Measurements from ENCODE around the gene STAT3. TPM values are rescaled to one million over a fixed set of nuclear protein-coding genes. Genes with fewer than 3 reads are reported as not detected.

Gene STAT3
- total RNA-seq, 4 donors from 2014 or later, result 88.4 to 203 (median 130) TPM

GRCh38 chr17:42338427-42338985 is 49.7 kb downstream of the STAT3 start:
- H3K4me3 ChIP-seq, result no peak overlapping the region
- H3K27me3 ChIP-seq, result no peaks in the 10 kb centered on the region
- intact Hi-C loops (cut with DNase I; ENCODE audit: low total_unique reads) (no loop called here), in situ Hi-C loops (cut with MboI; ENCODE audit: low sequenced_read_pairs in 4 of 4) (loop anchor here in 1 of 4 donors (25.0 kb wide), 1 partner anchor 149 kb away; no protein-coding TSS in a partner anchor)
- H3K36me3 ChIP-seq, result peaks cover 7 to 89% of the 10 kb centered on the region in 2 donors
- H3K27ac ChIP-seq, result peak overlapping the region in 1 of 4 donors; percentile 35
- TF ChIP-seq POLR2A (IDR thresholded peaks at IDR 0.05), result no peak
- no peak for TF ChIP-seq CTCF (IDR thresholded peaks at IDR 0.05 in 4 of 5, conservative IDR thresholded peaks at IDR 0.05 in 1 of 5)
- no peaks in the 10 kb centered on the region for H3K9me3 ChIP-seq
- no peak for DNase-seq
- H3K4me1 ChIP-seq, result no peaks in the 10 kb centered on the region
- ATAC-seq, result no peak

GRCh38 chr17:42337442-42337841 is 50.8 kb downstream of the STAT3 start:
- Histone ChIP-seq H3K27me3 (no peaks in the 10 kb centered on the region), H3K4me1 (no peaks in the 10 kb centered on the region), H3K36me3 (peaks cover 7 to 92% of the 10 kb centered on the region in 2 donors), H3K27ac (peak overlapping the region in 1 of 4 donors; percentile 1), H3K9me3 (no peaks in the 10 kb centered on the region), H3K4me3 (no peak overlapping the region)
- DNase-seq (no peak), ATAC-seq (no peak)
- in situ Hi-C loops (cut with MboI; ENCODE audit: low sequenced_read_pairs in 4 of 4) (loop anchor here in 1 of 4 donors (25.0 kb wide), 1 partner anchor 150 kb away; no protein-coding TSS in a partner anchor), intact Hi-C loops (cut with DNase I; ENCODE audit: low total_unique reads) (no loop called here)
- TF ChIP-seq CTCF (IDR thresholded peaks at IDR 0.05 in 4 of 5, conservative IDR thresholded peaks at IDR 0.05 in 1 of 5) (no peak), POLR2A (IDR thresholded peaks at IDR 0.05) (no peak)

GRCh38 chr17:42334677-42335076 is 53.6 kb downstream of the STAT3 start:
- intact Hi-C loops (cut with DNase I; ENCODE audit: low total_unique reads), result no loop called here
- no peaks in the 10 kb centered on the region for H3K27me3 ChIP-seq
- TF ChIP-seq POLR2A (IDR thresholded peaks at IDR 0.05), result no peak
- TF ChIP-seq CTCF (IDR thresholded peaks at IDR 0.05 in 4 of 5, conservative IDR thresholded peaks at IDR 0.05 in 1 of 5), result no peak
- in situ Hi-C loops (cut with MboI; ENCODE audit: low sequenced_read_pairs in 4 of 4), result loop anchor here in 1 of 4 donors (25.0 kb wide), 1 partner anchor 153 kb away; no protein-coding TSS in a partner anchor
- no peaks in the 10 kb centered on the region for H3K9me3 ChIP-seq
- H3K27ac ChIP-seq, result no peak overlapping the region
- no peak for ATAC-seq
- H3K4me1 ChIP-seq, result peaks cover 2 to 4% of the 10 kb centered on the region in 2 donors
- peaks cover 13 to 94% of the 10 kb centered on the region in 2 donors for H3K36me3 ChIP-seq
- no peak for DNase-seq
- H3K4me3 ChIP-seq, result no peak overlapping the region

GRCh38 chr17:42333053-42333452 is 55.2 kb downstream of the STAT3 start:
- in situ Hi-C loops (cut with MboI; ENCODE audit: low sequenced_read_pairs in 4 of 4) (loop anchor here in 1 of 4 donors (25.0 kb wide), 1 partner anchor 154 kb away; no protein-coding TSS in a partner anchor), intact Hi-C loops (cut with DNase I; ENCODE audit: low total_unique reads) (no loop called here)
- H3K27me3 ChIP-seq, result no peaks in the 10 kb centered on the region
- H3K27ac ChIP-seq, result no peak overlapping the region
- H3K4me1 ChIP-seq, result peaks cover 10 to 17% of the 10 kb centered on the region in 2 donors
- TF ChIP-seq CTCF (IDR thresholded peaks at IDR 0.05 in 4 of 5, conservative IDR thresholded peaks at IDR 0.05 in 1 of 5), result no peak
- TF ChIP-seq POLR2A (IDR thresholded peaks at IDR 0.05), result no peak
- H3K36me3 ChIP-seq, result peaks cover 12 to 90% of the 10 kb centered on the region in 2 donors
- H3K9me3 ChIP-seq, result no peaks in the 10 kb centered on the region
- DNase-seq (no peak), ATAC-seq (no peak)
- no peak overlapping the region for H3K4me3 ChIP-seq
